NB4 (cell line): Measurements from ENCODE around the gene TALDO1.

ENCODE experiments used
- CTCF ChIP-seq: IDR thresholded peaks from one replicate; pipeline ENCODE4 v1.5.1; 2012; ENCODE audit warnings: low read depth, low read length
- MYC ChIP-seq: IDR thresholded peaks from 2 replicates; pipeline ENCODE4 v1.6.1; 2011; ENCODE audit warnings: low read depth, low read length
- POLR2A ChIP-seq: IDR thresholded peaks from 2 replicates; pipeline ENCODE4 v1.6.1; 2011; ENCODE audit warnings: mild to moderate bottlenecking; ENCODE audit not compliant: insufficient read length; ENCODE audit errors: extremely low read depth

GRCh38 chr11:772429-773390, 25.4 kb downstream of the TALDO1 start:
- TF ChIP-seq POLR2A (no peak), CTCF (no peak), MYC (no peak)
